HG03442 (cell line): ENCODE measurements around the gene SMTN.

ENCODE experiments used
- ATAC-seq: cut with Tn5 transposase; IDR thresholded peaks from one replicate; pipeline ENCODE4 v1.9.1; 2021; ENCODE audit warnings: mild to moderate bottlenecking, moderate library complexity; ENCODE audit not compliant: unreplicated experiment

SMTN gene

GRCh38 chr22:31125521-31126117 is 44.5 kb downstream of the SMTN start:
- ATAC-seq = no peak

DNA sequence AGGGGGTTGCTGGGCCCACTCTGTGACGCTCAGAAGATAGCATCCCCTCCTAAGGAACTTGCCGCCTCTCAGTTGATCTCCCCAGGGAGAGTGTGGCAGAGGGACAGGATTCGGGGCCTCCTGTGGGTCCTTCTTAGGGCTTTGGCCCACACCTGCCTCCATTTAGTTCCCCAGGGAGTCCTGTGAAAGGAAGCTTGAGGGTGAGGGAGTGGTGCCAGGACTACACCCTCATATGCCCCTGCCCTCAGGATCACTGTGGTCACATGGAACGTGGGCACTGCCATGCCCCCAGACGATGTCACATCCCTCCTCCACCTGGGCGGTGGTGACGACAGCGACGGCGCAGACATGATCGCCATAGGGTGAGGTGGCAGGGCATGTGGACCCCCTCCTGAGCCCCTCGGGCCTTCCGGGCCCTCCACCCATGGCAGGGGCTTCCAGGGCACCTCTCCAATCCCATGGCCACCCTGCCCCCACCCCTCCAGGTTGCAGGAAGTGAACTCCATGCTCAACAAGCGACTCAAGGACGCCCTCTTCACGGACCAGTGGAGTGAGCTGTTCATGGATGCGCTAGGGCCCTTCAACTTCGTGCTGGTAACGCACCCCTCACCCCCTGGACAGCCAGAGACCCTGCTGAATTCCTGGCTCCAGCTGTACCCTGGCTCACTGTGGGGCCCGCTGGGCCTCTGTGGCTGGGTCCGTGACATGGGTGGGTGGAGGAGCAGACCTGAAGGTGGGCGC is 45.2 kb downstream of the SMTN start:
- ATAC-seq = no peak

- ATAC-seq = no peak
Observed at GRCh38 chr22:31126869-31127175, 45.7 kb downstream of the SMTN start.

DNA sequence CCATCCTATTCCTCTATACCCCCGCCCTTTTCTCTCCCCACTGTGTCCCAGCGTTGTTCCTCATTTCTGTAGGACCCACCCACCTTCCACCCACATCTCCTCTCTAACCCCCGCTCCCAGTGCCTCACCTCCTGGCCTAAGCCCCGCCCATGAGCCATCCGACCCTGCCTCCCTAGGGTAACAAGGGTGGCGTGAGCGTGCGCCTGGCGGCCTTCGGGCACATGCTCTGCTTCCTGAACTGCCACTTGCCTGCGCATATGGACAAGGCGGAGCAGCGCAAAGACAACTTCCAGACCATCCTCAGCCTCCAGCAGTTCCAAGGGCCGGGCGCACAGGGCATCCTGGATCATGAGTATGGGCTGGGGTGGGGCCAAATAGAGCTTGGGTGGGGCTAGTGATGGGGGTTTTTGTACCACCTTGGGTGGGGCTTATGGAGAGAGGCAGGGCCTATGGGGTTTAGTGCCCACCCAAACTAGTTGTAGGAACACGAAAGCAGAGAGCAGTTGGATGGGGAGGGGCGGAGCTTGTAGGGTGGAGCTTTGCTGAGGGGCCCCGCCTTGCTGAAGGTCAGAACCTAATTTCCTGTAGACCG is 46.2 kb downstream of the SMTN start:
- no peak for ATAC-seq

- ATAC-seq = no peak
Observed at GRCh38 chr22:31128156-31128555, 47.0 kb downstream of the SMTN start.

GRCh38 chr22:31130873-31131272 is 49.8 kb downstream of the SMTN start:
- no peak for ATAC-seq

DNA sequence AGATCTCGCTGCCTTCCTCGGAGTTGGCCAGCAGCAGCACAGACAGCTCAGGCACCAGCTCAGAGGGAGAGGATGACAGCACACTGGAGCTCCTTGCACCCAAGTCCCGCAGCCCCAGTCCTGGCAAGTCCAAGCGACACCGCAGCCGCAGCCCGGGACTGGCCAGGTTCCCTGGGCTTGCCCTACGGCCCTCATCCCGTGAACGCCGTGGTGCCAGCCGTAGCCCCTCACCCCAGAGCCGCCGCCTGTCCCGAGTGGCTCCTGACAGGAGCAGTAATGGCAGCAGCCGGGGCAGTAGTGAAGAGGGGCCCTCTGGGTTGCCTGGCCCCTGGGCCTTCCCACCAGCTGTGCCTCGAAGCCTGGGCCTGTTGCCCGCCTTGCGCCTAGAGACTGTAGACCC is 52.8 kb downstream of the SMTN start:
- ATAC-seq = no peak

DNA sequence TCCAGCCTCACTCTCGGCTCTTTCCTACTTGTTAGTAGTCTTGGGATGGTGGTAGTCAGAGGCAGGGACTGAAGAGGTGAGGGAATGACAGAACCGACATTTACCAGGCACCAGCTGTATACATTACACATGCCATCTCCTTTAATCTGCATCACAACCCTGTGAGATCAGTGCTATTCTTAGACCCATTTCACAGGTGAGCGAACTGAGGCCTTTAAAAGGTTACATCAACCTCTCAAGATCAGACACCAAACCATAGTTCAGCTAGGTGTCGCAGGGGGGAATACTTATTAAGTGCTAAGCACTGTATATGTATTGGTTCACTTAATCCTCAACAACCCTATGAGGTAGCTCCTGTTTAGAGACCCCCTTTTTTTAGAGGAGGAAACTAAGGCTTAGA is 53.6 kb downstream of the SMTN start:
- ATAC-seq = no peak

DNA sequence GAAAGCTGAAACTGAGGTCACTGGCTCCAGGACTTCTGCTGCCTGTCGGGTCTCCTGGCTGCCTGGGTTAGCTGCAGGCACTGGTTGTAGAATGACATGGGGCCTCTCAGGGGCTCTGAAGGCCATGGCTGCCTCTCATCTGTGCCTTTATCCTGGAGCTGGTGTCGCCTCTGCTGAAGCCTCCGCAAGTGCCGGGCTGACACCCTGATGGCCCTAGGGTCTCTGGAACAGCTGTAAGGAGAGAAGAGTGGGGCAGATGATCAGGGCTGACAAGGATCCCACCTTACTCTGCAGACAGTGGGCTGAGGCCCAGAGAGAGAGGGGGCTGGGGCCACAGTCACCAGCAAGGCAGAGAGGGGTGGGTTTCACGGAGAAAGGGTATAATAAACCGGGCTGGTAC is 54.6 kb downstream of the SMTN start:
- no peak for ATAC-seq

GRCh38 chr22:31136155-31136554 is 55.0 kb downstream of the SMTN start:
- ATAC-seq = no peak

GRCh38 chr22:31136711-31137110 is 55.6 kb downstream of the SMTN start:
- ATAC-seq = no peak

DNA sequence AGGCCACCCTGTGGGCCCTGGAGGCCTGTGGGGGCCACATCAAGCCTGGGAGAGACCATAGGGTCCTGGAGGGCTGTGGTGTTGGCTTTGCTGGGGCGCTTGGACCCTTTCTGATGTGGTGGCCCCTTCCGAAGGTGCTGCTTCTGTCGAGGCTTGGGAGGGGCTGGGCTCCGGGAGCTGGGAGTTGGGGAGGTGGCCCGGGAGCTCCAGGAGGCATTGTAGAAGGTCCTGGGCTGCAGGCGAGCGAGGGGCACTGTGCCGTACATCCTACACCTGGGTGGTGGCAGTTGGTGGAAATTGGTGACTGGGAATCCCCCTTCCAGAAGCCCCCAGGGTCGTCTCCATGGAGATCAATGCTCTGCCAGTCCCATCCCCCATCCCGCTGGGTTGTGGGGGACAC is 56.6 kb downstream of the SMTN start:
- ATAC-seq = no peak

DNA sequence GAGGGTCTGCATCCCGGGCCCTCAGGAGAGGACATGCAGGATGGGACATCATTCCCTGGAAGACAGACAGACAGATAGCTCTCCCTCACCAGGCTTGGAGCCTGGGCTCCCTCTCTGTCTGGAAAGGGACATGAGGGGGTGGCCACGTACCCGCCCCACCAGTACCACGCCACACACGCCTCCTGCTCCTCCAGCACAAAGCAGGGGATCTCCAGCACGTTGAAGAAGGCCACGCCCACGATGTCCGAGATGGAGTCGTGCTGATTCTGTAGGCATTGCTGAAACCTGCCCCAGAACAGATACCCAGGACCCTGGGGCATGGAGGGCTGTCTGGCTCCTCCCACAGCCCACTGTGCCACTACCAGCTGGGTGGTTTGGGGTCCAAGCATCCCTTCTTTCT is 57.0 kb downstream of the SMTN start:
- ATAC-seq = no peak

DNA sequence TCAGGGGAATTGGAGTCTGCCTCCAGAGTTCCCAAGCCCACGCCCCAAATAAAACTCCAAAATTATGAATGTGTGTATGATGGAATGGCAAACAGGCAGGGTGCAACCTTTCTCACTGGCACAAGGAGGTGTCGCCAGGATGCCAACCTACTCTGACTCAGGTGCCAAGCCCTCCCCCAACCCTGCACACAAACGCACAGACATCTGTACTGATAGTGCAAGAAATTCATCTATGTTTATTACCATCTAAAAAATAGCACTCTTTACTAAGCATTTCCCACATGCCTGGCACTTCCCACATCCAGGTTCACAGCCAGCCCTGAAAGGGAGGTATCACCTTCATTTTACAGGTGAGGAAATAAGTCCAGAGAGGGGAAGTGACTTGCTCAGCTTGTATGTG is 57.9 kb downstream of the SMTN start:
- ATAC-seq = no peak

GRCh38 chr22:31139866-31140716 is 59.0 kb downstream of the SMTN start, which contains the start of gene PLA2G3:
PLA2G3 (minus strand) TSS chr22:31140508; CDS start chr22:31140354, 154 bp downstream.
- no peak for ATAC-seq

DNA sequence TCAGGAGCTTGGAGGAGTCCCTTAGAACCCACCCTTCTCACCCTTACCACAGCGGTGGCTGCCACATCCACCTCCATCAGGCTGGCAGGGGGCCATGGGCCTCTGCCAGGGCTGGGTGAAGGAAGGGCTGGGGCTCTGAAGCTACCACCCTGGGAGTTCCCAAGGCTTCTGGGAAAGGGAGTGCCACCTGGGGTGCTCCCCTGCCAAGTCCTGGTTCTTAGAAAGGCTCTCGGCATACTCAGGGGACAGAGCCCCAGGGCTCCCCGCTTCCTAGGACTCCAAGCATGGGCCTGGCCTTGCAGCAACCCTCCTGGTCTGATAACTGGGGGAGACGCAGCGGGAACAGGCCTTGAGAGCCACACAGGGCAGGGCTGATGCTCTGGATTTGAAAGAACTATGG is 59.6 kb downstream of the SMTN start:
- ATAC-seq = no peak

- ATAC-seq = no peak
Observed at GRCh38 chr22:31141551-31141950, 60.4 kb downstream of the SMTN start.

DNA sequence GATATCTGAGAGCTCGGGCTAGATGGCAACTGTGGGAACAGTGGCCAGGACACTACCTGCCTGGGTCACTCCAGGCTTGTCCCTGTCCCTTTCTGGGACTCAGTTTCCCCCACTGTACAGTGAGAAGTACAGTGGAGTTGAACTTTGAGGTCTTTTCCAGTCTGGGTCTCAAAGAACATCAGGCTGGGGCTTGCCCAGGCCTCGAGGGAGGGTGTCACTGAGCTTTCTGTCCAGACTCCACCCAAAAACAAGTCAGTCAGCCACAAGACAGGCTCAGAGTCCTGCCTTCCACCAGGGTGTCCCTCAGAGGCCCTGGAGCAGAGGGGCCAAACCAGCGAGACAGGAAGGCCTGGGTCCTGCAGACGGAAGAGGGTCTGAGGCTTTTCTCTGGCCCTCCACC is 61.2 kb downstream of the SMTN start:
- ATAC-seq = no peak

- no peak for ATAC-seq
Observed at GRCh38 chr22:31143038-31143437, 61.9 kb downstream of the SMTN start.

- ATAC-seq = no peak
Observed at GRCh38 chr22:31143537-31143936, 62.4 kb downstream of the SMTN start.

- no peak for ATAC-seq
Observed at GRCh38 chr22:31144223-31144622, 63.1 kb downstream of the SMTN start.

- ATAC-seq = no peak
Observed at GRCh38 chr22:31148488-31148887, 67.4 kb downstream of the SMTN start.
